Measurements from ENCODE around the gene FAM25G. TPM values are rescaled to one million over a fixed set of nuclear protein-coding genes. Genes with fewer than 3 reads are reported as not detected.

FAM25G gene
- total and polyA plus RNA-seq, 4 experiments from 2014 or later, result not detected

Other genes with a start within 250 kb of the FAM25G start
- gene GDF10, start 191.5 kb downstream of the FAM25G start, total RNA-seq, result 1 to 10 TPM in 1 of 2 experiments, under 1 TPM in 1; 0.81 to 1.3 TPM
- under 1 TPM; 0.19 to 0.75 TPM for gene GDF10, start 191.5 kb downstream of the FAM25G start, polyA plus RNA-seq
- not detected for gene GDF2, start 169.2 kb downstream of the FAM25G start, total RNA-seq
- not detected for gene GDF2, start 169.2 kb downstream of the FAM25G start, polyA plus RNA-seq
- gene RBP3, start 143.3 kb downstream of the FAM25G start, total RNA-seq, result not detected
- not detected for gene RBP3, start 143.3 kb downstream of the FAM25G start, polyA plus RNA-seq
- not detected for gene ZNF488, start 107.4 kb downstream of the FAM25G start, total RNA-seq
- under 1 TPM in 1 of 2 donors, not detected in 1; 0.20 TPM for gene ZNF488, start 107.4 kb downstream of the FAM25G start, polyA plus RNA-seq
- not detected for gene ANXA8, start 7.6 kb downstream of the FAM25G start, total RNA-seq
- gene ANXA8, start 7.6 kb downstream of the FAM25G start, polyA plus RNA-seq, result not detected
- gene AGAP9, start 31.9 kb upstream of the FAM25G start, total RNA-seq, result 10 to 100 TPM; 11.3 to 12.3 TPM
- 1 to 10 TPM in 1 of 2 donors, not detected in 1; 1.0 TPM for gene AGAP9, start 31.9 kb upstream of the FAM25G start, polyA plus RNA-seq